ENCODE results near the gene RNU6-9.

- TF ChIP-seq CTCF (IDR thresholded peaks at IDR 0.05) (no peak), POLR2A (IDR thresholded peaks at IDR 0.05) (no peak), POLR2AphosphoS5 (IDR thresholded peaks at IDR 0.05) (no peak)
These were observed 44.8 kb upstream of the RNU6-9 start for GRCh38 chr19:848386-848921.
